WI38 (cell line): ENCODE measurements around the gene NOTCH1.

Source experiments
- H3K4me3 ChIP-seq: 2 replicates; pipeline ENCODE4 v1.5.1; 2011; ENCODE audit warnings: low read depth, mild to moderate bottlenecking, control low read depth, low read length
- CTCF ChIP-seq: IDR thresholded peaks from 2 replicates; pipeline ENCODE4 v1.5.1; 2012; ENCODE audit warnings: low read depth, mild to moderate bottlenecking, control low read depth, low read length

The NOTCH1 gene

GRCh38 chr9:136531186-136531903 lies 14.5 kb downstream of the NOTCH1 start:
- no peak overlapping the region for H3K4me3 ChIP-seq
- no peak for TF ChIP-seq CTCF

- no peak overlapping the region for H3K4me3 ChIP-seq
- TF ChIP-seq CTCF = no peak
These were observed 15.3 kb downstream of the NOTCH1 start for GRCh38 chr9:136530461-136531089.

- no peak overlapping the region for H3K4me3 ChIP-seq
- TF ChIP-seq CTCF = no peak
These were observed 16.1 kb downstream of the NOTCH1 start for GRCh38 chr9:136529516-136530460.

GRCh38 chr9:136528716-136529341 lies 17.0 kb downstream of the NOTCH1 start:
- no peak overlapping the region for H3K4me3 ChIP-seq

GRCh38 chr9:136527721-136528710 lies 17.8 kb downstream of the NOTCH1 start:
- H3K4me3 ChIP-seq = no peak overlapping the region
- TF ChIP-seq CTCF = no peak

More at GRCh38 chr9:136528716-136529341, 17.0 kb downstream of the NOTCH1 start:
- no peak for TF ChIP-seq CTCF

GRCh38 chr9:136527131-136527530 lies 18.7 kb downstream of the NOTCH1 start:
- no peak for TF ChIP-seq CTCF
- H3K4me3 ChIP-seq = no peak overlapping the region
